Upper lobe of left lung (tissue), 4 donors: ENCODE results near the gene STYXL1.

ENCODE experiments used
- CTCF ChIP-seq, 6 experiments: fragments of 450-650 bp in 4 of 6; fragments of 200-600 bp in 2 of 6; sonication (generic) in 2 of 6; IDR thresholded peaks; one replicate each; pipeline ENCODE4 v1.5.1; 2016 to 2019; ENCODE audit warnings: antibody characterized with exemption in 6 of 6
- EP300 ChIP-seq, 4 donors: sonication (generic); formaldehyde crosslinking; IDR thresholded peaks; one replicate each; pipeline ENCODE4 v1.5.1; 2017; ENCODE audit warnings: antibody characterized with exemption in 4 of 4, control low read depth in 2 of 4

GRCh38 chr7:75958802-75959543 is 88.8 kb downstream of the STYXL1 start:
- TF ChIP-seq CTCF (IDR thresholded peaks at IDR 0.05) (no peak), EP300 (IDR thresholded peaks at IDR 0.05) (no peak)
